CD14-positive monocyte (primary cell): ENCODE measurements around the gene VPS33B. TPM values are rescaled to one million over a fixed set of nuclear protein-coding genes. Genes with fewer than 3 reads are reported as not detected.

Experiments
- DNase-seq, 3 donors: peaks; one replicate each; pipeline ENCODE4 v3.0.0-alpha.2; 2011 to 2022
- H2AFZ ChIP-seq: 2 replicates; pipeline ENCODE4 v1.6.0; 2012; ENCODE audit warnings: mild to moderate bottlenecking, low read depth, low read length, inconsistent platforms; ENCODE audit not compliant: insufficient read depth, poor library complexity, severe bottlenecking
- H3K27ac ChIP-seq, 2 donors: 1 replicate in 1 of 2; 2 replicates in 1 of 2; pipeline ENCODE4 v1.5.1; 2012 to 2013; ENCODE audit warnings: low read length in 2 of 2, control low read depth in 1 of 2, inconsistent platforms in 1 of 2, low read depth in 1 of 2, mild to moderate bottlenecking in 1 of 2
- H3K27me3 ChIP-seq, 2 donors: one replicate each; pipeline versions ENCODE4 v1.6.0 to v1.6.1; 2011 to 2013; ENCODE audit warnings: low read length in 2 of 2; ENCODE audit not compliant: control insufficient read depth in 2 of 2, insufficient read depth in 2 of 2
- H3K36me3 ChIP-seq, 2 donors: replicated peaks in 1 of 2; 1 replicate in 1 of 2; 2 replicates in 1 of 2; pipeline versions ENCODE4 v1.5.1 to v1.6.1; 2012 to 2013; ENCODE audit warnings: low read length in 2 of 2, control low read depth in 1 of 2, inconsistent platforms in 1 of 2, mild to moderate bottlenecking in 1 of 2; ENCODE audit not compliant: insufficient read depth in 2 of 2, control insufficient read depth in 1 of 2
- H3K4me1 ChIP-seq, 2 donors: 1 replicate in 1 of 2; 2 replicates in 1 of 2; pipeline versions ENCODE4 v1.5.1 to v1.6.1; 2012 to 2013; ENCODE audit warnings: low read length in 2 of 2, control low read depth in 1 of 2, inconsistent platforms in 1 of 2, mild to moderate bottlenecking in 1 of 2, moderate library complexity in 1 of 2; ENCODE audit not compliant: insufficient read depth in 2 of 2, control insufficient read depth in 1 of 2
- H3K4me2 ChIP-seq: replicated peaks from 2 replicates; pipeline ENCODE3; 2012; ENCODE audit warnings: low read length, moderate library complexity, mild to moderate bottlenecking; ENCODE audit not compliant: poor library complexity, severe bottlenecking; ENCODE audit errors: extremely low read depth
- H3K4me3 ChIP-seq, 3 experiments: fragments of 200-600 bp in 1 of 3; sonication (generic) in 1 of 3; replicated peaks in 1 of 3; 1 replicate in 2 of 3; 2 replicates in 1 of 3; pipeline ENCODE4 v1.5.1; 2011 to 2013; ENCODE audit warnings: low read length in 3 of 3, mild to moderate bottlenecking in 3 of 3, control low read depth in 2 of 3, low read depth in 2 of 3, inconsistent platforms in 1 of 3, moderate library complexity in 1 of 3
- H3K79me2 ChIP-seq: 2 replicates; pipeline ENCODE4 v1.6.0; 2012; ENCODE audit warnings: mild to moderate bottlenecking, control low read depth, inconsistent platforms, low read length, moderate library complexity; ENCODE audit not compliant: insufficient read depth
- H3K9ac ChIP-seq: 2 replicates; pipeline ENCODE4 v1.6.0; 2017; ENCODE audit warnings: low read length, mild to moderate bottlenecking; ENCODE audit not compliant: insufficient read depth, poor library complexity, severe bottlenecking
- H3K9me3 ChIP-seq, 2 donors: replicated peaks in 1 of 2; 1 replicate in 1 of 2; 2 replicates in 1 of 2; pipeline versions ENCODE4 v1.5.1 to v1.6.1; 2012 to 2013; ENCODE audit warnings: low read length in 2 of 2, control low read depth in 1 of 2; ENCODE audit not compliant: control insufficient read depth in 1 of 2, insufficient read depth in 1 of 2
- H4K20me1 ChIP-seq: 2 replicates; pipeline ENCODE4 v1.6.0; 2012; ENCODE audit warnings: mild to moderate bottlenecking, low read length, control low read depth, moderate library complexity; ENCODE audit not compliant: insufficient read depth
- H3K27ac Mint-ChIP-seq, 7 donors: one replicate each; pipeline ENCODE4 v1.8.0; 2020; ENCODE audit warnings: mild to moderate bottlenecking in 7 of 7, mixed read lengths in 7 of 7, moderate library complexity in 6 of 7, inconsistent platforms in 2 of 7
- H3K27me3 Mint-ChIP-seq, 3 donors: one replicate each; pipeline ENCODE4 v1.8.0; 2021 to 2022; ENCODE audit warnings: low read depth in 3 of 3, mild to moderate bottlenecking in 3 of 3, mixed read lengths in 3 of 3, moderate library complexity in 3 of 3, inconsistent platforms in 1 of 3
- H3K36me3 Mint-ChIP-seq, 2 donors: one replicate each; pipeline ENCODE4 v1.8.0; 2020; ENCODE audit warnings: mixed read lengths in 2 of 2, inconsistent platforms in 1 of 2, mild to moderate bottlenecking in 1 of 2
- H3K4me1 Mint-ChIP-seq: one replicate; pipeline ENCODE4 v1.8.0; 2020; ENCODE audit warnings: mild to moderate bottlenecking, mixed read lengths
- H3K4me3 Mint-ChIP-seq, 2 donors: one replicate each; pipeline ENCODE4 v1.8.0; 2020; ENCODE audit warnings: mild to moderate bottlenecking in 2 of 2, mixed read lengths in 2 of 2, moderate library complexity in 1 of 2
- H3K9me3 Mint-ChIP-seq, 7 donors: one replicate each; pipeline ENCODE4 v1.8.0; 2020 to 2022; ENCODE audit warnings: mixed read lengths in 7 of 7, mild to moderate bottlenecking in 6 of 7, moderate library complexity in 6 of 7, inconsistent platforms in 2 of 7
- CTCF ChIP-seq: fragments of 200-600 bp; IDR thresholded peaks from one replicate; pipeline ENCODE4 v1.8.0; 2022; ENCODE audit warnings: antibody characterized with exemption, mild to moderate bottlenecking
- WGBS: methylation state at CpG from one replicate; pipeline ENCODE4 v1.1.5; 2013; ENCODE audit warnings: missing lambda C conversion rate; ENCODE audit not compliant: insufficient coverage; 5-methylcytosine and 5-hydroxymethylcytosine counted together
- intact Hi-C, 2 donors: fragments of 100-400 bp; cut with micrococcal nuclease; formaldehyde crosslinking; loops; one replicate each; pipeline versions ENCODE4 v1.15.0 to v1.15.1; 2023
- polyA plus RNA-seq, 3 donors: library from polyadenylated mRNA; depleted of rRNA in 1 of 3; unstranded in 2 of 3; stranded (reverse) in 1 of 3; fragments of 300-500 nt in 2 of 3; fragments of >200 nt in 1 of 3; fragmentation: Illumina TruSeq in 2 of 3; gene quantifications; 1 replicate in 2 of 3; 2 replicates in 1 of 3; pipeline ENCODE4 v1.2.3, GENCODE V29; 2012 to 2021

The VPS33B gene
- polyA plus RNA-seq, 3 donors: 4.0 to 16.9 (median 4.8) TPM

GRCh38 chr15:90952901-90953677 lies 69.3 kb downstream of the VPS33B start:
- H3K79me2 ChIP-seq: peaks cover 25% of the 10 kb centered on the region
- H3K4me3 ChIP-seq: no peak overlapping the region
- H3K27ac ChIP-seq: peak overlapping the region in 1 of 2 donors; percentile 8
- H3K27me3 Mint-ChIP-seq: no peaks in the 10 kb centered on the region
- DNase-seq: no peak
- no peak for TF ChIP-seq CTCF
- no peaks in the 10 kb centered on the region for H3K9me3 ChIP-seq
- 99% methylated on average over 8 of the region's 14 CpGs for WGBS
- no peaks in the 10 kb centered on the region for H3K27me3 ChIP-seq
- no peak overlapping the region for H3K4me3 Mint-ChIP-seq
- intact Hi-C loops: loop anchor here in 1 of 2 donors (10.0 kb wide), 2 partner anchors 72 to 322 kb away; partner anchors contain the start of gene VPS33B
- peaks cover 25 to 43% of the 10 kb centered on the region in 2 donors for H3K4me1 ChIP-seq
- H3K36me3 ChIP-seq: peaks cover 40 to 58% of the 10 kb centered on the region in 2 donors
- no peak overlapping the region for H3K9ac ChIP-seq
- H2AFZ ChIP-seq: no peak overlapping the region
- H4K20me1 ChIP-seq: peaks cover 11% of the 10 kb centered on the region
- peak overlapping the region in 2 of 7 donors; percentile 30 to 50 for H3K27ac Mint-ChIP-seq
- no peak overlapping the region for H3K4me2 ChIP-seq
- H3K4me1 Mint-ChIP-seq: peaks cover 29% of the 10 kb centered on the region
- H3K9me3 Mint-ChIP-seq: peaks cover 0 to 2% (median 0%) of the 10 kb centered on the region in 7 donors
- peaks cover 42 to 61% of the 10 kb centered on the region in 2 donors for H3K36me3 Mint-ChIP-seq

GRCh38 chr15:90950676-90951075 lies 71.7 kb downstream of the VPS33B start:
- Histone ChIP-seq H3K4me1 (peaks cover 17 to 28% of the 10 kb centered on the region in 2 donors), H3K27ac (no peak overlapping the region), H3K27me3 (no peaks in the 10 kb centered on the region), H3K4me2 (no peak overlapping the region), H2AFZ (no peak overlapping the region), H3K9me3 (no peaks in the 10 kb centered on the region), H3K9ac (no peak overlapping the region), H3K79me2 (peaks cover 6% of the 10 kb centered on the region), H3K4me3 (no peak overlapping the region), H4K20me1 (peaks cover 6% of the 10 kb centered on the region), H3K36me3 (peaks cover 61 to 78% of the 10 kb centered on the region in 2 donors)
- Mint-ChIP-seq H3K4me1 (peaks cover 16% of the 10 kb centered on the region), H3K27ac (no peak overlapping the region), H3K4me3 (no peak overlapping the region), H3K27me3 (no peaks in the 10 kb centered on the region), H3K36me3 (peaks cover 62 to 77% of the 10 kb centered on the region in 2 donors), H3K9me3 (peaks cover 0 to 2% (median 0%) of the 10 kb centered on the region in 7 donors)
- DNase-seq: no peak
- no peak for TF ChIP-seq CTCF
- intact Hi-C loops: loop anchor here in 1 of 2 donors (10.0 kb wide), 2 partner anchors 74 to 324 kb away; partner anchors contain the start of gene VPS33B
- WGBS: 100% methylated on average over 3 of the region's 6 CpGs
